Adrenal gland (tissue), 5 donors: ENCODE measurements around the gene ACBD4.

Experiments
- POLR2A ChIP-seq, 2 donors: fragments of 450-650 bp; IDR thresholded peaks; one replicate each; pipeline ENCODE4 v1.6.1; 2017; ENCODE audit warnings: antibody characterized with exemption in 2 of 2, mild to moderate bottlenecking in 2 of 2, moderate library complexity in 1 of 2
- TF ChIP-seq, protein P1 (sequence below), 6 experiments: fragments of 450-650 bp in 4 of 6; fragments of 200-600 bp in 2 of 6; sonication (generic) in 1 of 6; IDR thresholded peaks; 1 replicate in 5 of 6; 2 replicates in 1 of 6; pipeline versions ENCODE4 v1.5.1 to v1.8.0; 2016 to 2021; ENCODE audit warnings: antibody characterized with exemption in 6 of 6, mild to moderate bottlenecking in 2 of 6, moderate library complexity in 1 of 6
- donor health status: DM: no; HTN: no; CAD: no.

DNA sequence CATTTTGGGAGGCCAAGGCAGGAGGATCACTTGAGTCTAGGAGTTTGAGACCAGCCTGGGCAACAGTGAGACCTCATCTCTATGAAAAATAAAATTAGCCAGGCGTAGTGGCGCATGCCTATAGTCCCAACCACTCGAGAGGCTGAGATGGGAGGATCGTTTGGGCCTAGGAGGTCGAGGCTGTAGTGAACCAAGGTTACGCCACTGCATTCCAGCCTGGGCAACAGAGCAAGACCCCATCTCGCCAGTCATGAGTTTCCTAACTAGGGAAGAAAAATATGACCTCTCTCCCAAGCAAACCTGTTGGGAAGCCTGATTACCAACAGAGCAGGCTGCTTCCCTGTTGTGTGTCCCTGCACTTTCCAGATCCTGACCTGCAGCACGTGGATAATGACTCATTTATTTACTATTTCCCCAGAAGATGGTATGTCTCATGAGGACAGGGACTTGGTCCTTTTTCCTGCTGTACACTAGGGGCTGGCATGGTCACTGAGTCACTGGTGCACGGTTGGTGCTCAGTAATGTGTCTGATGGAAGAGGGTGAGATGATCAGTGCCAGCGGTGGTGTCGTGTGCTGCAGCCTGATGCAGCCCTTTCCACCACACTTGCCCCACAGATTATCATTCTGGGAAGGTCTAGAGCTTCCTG, 43.6 kb upstream of the ACBD4 start:
- TF ChIP-seq, protein P1, sequence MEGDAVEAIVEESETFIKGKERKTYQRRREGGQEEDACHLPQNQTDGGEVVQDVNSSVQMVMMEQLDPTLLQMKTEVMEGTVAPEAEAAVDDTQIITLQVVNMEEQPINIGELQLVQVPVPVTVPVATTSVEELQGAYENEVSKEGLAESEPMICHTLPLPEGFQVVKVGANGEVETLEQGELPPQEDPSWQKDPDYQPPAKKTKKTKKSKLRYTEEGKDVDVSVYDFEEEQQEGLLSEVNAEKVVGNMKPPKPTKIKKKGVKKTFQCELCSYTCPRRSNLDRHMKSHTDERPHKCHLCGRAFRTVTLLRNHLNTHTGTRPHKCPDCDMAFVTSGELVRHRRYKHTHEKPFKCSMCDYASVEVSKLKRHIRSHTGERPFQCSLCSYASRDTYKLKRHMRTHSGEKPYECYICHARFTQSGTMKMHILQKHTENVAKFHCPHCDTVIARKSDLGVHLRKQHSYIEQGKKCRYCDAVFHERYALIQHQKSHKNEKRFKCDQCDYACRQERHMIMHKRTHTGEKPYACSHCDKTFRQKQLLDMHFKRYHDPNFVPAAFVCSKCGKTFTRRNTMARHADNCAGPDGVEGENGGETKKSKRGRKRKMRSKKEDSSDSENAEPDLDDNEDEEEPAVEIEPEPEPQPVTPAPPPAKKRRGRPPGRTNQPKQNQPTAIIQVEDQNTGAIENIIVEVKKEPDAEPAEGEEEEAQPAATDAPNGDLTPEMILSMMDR (IDR thresholded peaks at IDR 0.05), result no peak
- TF ChIP-seq POLR2A (IDR thresholded peaks at IDR 0.05), result no peak
